ENCODE results near the gene INHBE.

INHBE gene

DNA sequence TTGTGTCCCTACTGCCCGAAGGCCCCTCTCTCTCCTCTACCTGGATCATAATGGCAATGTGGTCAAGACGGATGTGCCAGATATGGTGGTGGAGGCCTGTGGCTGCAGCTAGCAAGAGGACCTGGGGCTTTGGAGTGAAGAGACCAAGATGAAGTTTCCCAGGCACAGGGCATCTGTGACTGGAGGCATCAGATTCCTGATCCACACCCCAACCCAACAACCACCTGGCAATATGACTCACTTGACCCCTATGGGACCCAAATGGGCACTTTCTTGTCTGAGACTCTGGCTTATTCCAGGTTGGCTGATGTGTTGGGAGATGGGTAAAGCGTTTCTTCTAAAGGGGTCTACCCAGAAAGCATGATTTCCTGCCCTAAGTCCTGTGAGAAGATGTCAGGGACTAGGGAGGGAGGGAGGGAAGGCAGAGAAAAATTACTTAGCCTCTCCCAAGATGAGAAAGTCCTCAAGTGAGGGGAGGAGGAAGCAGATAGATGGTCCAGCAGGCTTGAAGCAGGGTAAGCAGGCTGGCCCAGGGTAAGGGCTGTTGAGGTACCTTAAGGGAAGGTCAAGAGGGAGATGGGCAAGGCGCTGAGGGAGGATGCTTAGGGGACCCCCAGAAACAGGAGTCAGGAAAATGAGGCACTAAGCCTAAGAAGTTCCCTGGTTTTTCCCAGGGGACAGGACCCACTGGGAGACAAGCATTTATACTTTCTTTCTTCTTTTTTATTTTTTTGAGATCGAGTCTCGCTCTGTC lies 1.8 kb downstream of the INHBE start:
- Histone ChIP-seq H3K27me3 (ENCODE audit: control insufficient read depth in 1 of 2, insufficient read depth in 2 of 2, low read length in 2 of 2) (peaks cover 0 to 15% of the 10 kb centered on the region in 2 donors), H3K9ac (ENCODE audit: low read length) (no peak overlapping the region), H3K4me3 (ENCODE audit: low read depth in 1 of 2, low read length in 2 of 2) (no peak overlapping the region), H3K9me3 (ENCODE audit: low read length) (no peaks in the 10 kb centered on the region), H3K27ac (ENCODE audit: low read depth, low read length) (no peak overlapping the region), H3K4me1 (ENCODE audit: insufficient read depth, low read length) (peaks cover 27% of the 10 kb centered on the region), H3K36me3 (ENCODE audit: insufficient read depth, low read length) (no peaks in the 10 kb centered on the region)

DNA sequence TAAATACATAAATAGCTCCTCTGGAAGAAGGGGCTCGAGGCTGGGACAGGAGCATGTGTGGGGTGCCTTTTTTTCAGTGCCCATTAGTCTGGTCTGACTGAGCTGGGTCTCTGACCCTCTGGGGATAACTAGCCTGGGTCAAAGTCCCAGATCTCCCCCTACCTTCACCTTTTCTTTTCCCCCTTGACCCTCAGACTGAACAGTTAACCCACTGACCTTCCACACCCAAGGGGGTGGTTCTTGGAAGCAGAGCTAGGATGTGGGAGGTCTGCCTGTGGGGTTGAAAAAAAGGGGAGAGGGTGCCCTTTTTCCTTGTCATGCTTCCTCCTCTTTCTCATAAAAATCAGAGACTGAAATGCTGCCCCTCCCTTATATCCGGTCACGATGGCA lies 3.6 kb downstream of the INHBE start:
- peak overlapping the region; percentile 71 for H3K9ac ChIP-seq (ENCODE audit: low read length)
- H3K27ac ChIP-seq (ENCODE audit: low read depth, low read length), result no peak overlapping the region
- peak overlapping the region in 1 of 2 donors; percentile 96 for H3K4me3 ChIP-seq (ENCODE audit: low read depth in 1 of 2, low read length in 2 of 2)
- no peaks in the 10 kb centered on the region for H3K9me3 ChIP-seq (ENCODE audit: low read length)
- H3K4me1 ChIP-seq (ENCODE audit: insufficient read depth, low read length), result peaks cover 22% of the 10 kb centered on the region
- no peaks in the 10 kb centered on the region for H3K36me3 ChIP-seq (ENCODE audit: insufficient read depth, low read length)
- H3K27me3 ChIP-seq (ENCODE audit: control insufficient read depth in 1 of 2, insufficient read depth in 2 of 2, low read length in 2 of 2), result peaks cover 0 to 15% of the 10 kb centered on the region in 2 donors

DNA sequence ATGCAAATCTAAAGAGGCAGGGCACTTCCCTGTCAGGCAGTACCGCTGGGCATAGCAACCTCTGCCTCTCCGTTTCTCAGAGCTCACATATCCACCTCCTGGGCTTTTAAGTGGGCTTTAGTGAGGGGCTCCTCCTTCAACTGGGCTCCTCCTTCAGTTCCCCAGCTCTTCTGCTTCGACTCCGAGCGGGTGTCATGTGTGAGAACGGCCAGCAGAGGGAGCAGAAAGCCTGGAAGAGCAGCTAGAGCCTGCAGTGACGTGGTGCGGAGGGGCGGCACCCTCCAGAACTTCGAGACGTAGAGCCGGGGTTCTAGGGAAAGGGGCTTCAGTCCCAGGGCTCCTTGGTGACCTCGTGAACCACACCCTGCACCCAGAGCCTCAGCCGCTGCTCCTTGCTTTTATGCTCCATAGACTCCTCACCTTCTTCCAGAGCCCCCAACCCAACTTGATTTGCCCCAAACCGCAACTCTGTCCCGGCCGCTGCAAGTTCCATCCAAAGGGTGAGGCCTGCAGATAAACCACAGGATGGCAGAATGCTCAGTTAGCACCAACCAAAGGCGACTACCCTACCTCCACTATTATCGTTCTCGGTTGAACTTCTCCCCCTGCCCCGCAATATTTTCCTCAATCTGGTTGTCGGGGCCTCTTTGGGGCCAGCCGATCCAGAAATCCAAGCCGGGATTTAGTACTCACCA lies 4.1 kb downstream of the INHBE start:
- Histone ChIP-seq H3K36me3 (ENCODE audit: insufficient read depth, low read length) (no peaks in the 10 kb centered on the region), H3K9ac (ENCODE audit: low read length) (peak overlapping the region; percentile 71), H3K27ac (ENCODE audit: low read depth, low read length) (peak overlapping the region; percentile 35), H3K9me3 (ENCODE audit: low read length) (no peaks in the 10 kb centered on the region), H3K27me3 (ENCODE audit: control insufficient read depth in 1 of 2, insufficient read depth in 2 of 2, low read length in 2 of 2) (peaks cover 0 to 15% of the 10 kb centered on the region in 2 donors), H3K4me1 (ENCODE audit: insufficient read depth, low read length) (peaks cover 22% of the 10 kb centered on the region), H3K4me3 (ENCODE audit: low read depth in 1 of 2, low read length in 2 of 2) (peak overlapping the region; percentile 48 to 96)

DNA sequence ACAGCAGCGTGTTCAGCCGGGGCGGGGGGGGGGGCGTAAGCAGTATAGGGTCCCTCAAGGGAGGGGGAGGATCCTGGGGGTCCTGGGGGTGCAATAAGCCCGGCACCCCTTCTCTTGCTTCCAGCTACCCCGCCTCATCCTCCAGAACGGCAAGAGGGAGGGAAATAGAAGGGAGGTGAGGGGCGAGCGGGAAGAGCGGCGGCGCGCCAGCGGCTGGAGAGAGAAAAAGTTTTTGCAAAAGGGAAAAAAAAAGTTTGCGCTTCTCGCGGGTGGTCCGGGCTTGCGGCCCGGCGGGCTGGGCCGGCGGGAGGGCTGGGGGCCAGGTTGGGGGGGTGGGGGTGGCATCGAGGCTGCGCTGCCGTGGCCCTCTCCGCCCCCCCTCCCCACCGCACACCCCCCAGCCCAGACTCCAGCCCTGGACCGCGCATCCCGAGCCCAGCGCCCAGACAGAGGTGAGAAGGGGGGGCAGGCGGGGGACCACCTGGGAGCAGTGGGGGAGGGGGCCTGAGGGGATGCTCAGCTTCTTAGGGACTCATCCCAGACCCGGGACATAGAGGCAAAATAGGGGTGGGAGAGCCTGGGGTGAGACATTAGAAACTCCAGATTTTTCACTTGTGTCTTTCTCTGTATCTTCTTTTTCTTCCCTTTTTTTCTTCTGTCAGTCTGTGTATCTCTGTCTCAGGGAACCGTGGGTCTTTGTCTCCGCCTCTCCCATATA lies 4.8 kb downstream of the INHBE start, which contains the start of gene GLI1:
GLI1 (plus strand) TSS at position 36 of the 718 bp plus-strand sequence. CDS start 3,907 bp downstream, outside the sequence.
- Histone ChIP-seq H3K4me3 (ENCODE audit: low read depth in 1 of 2, low read length in 2 of 2) (peak within 1 kb of the TSS; percentile 48 to 96), H3K27me3 (ENCODE audit: control insufficient read depth in 1 of 2, insufficient read depth in 2 of 2, low read length in 2 of 2) (peaks cover 0 to 15% of the 10 kb centered on the region in 2 donors), H3K9me3 (ENCODE audit: low read length) (no peaks in the 10 kb centered on the region), H3K27ac (ENCODE audit: low read depth, low read length) (peak within 1 kb of the TSS; percentile 35), H3K36me3 (ENCODE audit: insufficient read depth, low read length) (no peaks in the 10 kb centered on the region), H3K4me1 (ENCODE audit: insufficient read depth, low read length) (peaks cover 22% of the 10 kb centered on the region), H3K9ac (ENCODE audit: low read length) (peak within 1 kb of the TSS; percentile 71)

DNA sequence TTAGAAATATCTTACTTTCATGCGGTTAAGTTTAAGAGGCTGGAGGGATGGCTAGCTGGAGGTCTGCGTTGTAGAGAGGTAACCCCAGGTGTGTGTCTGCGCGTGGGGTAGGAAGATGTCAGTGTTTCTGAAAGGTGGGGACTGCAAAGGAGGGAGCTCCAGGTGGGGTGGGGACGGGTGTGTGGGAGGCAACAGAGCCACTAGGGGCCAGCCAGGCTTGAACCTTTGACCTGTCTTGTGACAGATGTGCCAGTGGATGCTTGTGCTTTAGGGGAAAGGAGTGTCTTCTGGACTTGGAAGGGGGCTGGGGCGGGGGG lies 5.3 kb downstream of the INHBE start:
- Histone ChIP-seq H3K4me1 (ENCODE audit: insufficient read depth, low read length) (peaks cover 22% of the 10 kb centered on the region), H3K27ac (ENCODE audit: low read depth, low read length) (no peak overlapping the region), H3K36me3 (ENCODE audit: insufficient read depth, low read length) (no peaks in the 10 kb centered on the region), H3K9ac (ENCODE audit: low read length) (no peak overlapping the region), H3K27me3 (ENCODE audit: control insufficient read depth in 1 of 2, insufficient read depth in 2 of 2, low read length in 2 of 2) (peaks cover 0 to 15% of the 10 kb centered on the region in 2 donors), H3K9me3 (ENCODE audit: low read length) (no peaks in the 10 kb centered on the region), H3K4me3 (ENCODE audit: low read depth in 1 of 2, low read length in 2 of 2) (peak overlapping the region; percentile 43 to 48)

DNA sequence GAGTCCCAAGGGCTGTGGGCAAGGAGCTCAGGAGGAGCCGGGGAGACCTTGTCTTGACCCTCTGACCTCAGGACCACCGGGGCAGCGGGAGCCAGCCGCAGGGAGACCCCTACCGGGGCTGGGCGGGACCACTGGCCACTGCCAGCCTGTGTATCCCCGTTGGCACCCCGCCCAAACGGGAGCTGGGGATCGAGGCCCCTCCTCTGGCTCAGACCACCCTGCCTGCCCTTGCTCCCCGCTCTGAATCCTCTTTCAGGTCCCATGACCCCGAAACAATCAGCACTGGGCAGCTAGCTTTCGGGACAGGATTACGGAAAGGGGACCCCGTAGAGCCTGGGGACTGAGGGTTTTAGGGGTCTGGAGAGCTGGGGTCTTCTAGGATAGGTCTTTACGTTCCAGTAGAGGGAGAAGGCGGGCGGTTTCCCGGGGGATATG lies 5.8 kb downstream of the INHBE start:
- no peak overlapping the region for H3K27ac ChIP-seq (ENCODE audit: low read depth, low read length)
- H3K36me3 ChIP-seq (ENCODE audit: insufficient read depth, low read length), result no peaks in the 10 kb centered on the region
- no peaks in the 10 kb centered on the region for H3K9me3 ChIP-seq (ENCODE audit: low read length)
- H3K4me1 ChIP-seq (ENCODE audit: insufficient read depth, low read length), result peaks cover 22% of the 10 kb centered on the region
- no peak overlapping the region for H3K9ac ChIP-seq (ENCODE audit: low read length)
- peak overlapping the region; percentile 74 to 76 for H3K4me3 ChIP-seq (ENCODE audit: low read depth in 1 of 2, low read length in 2 of 2)
- peaks cover 0 to 15% of the 10 kb centered on the region in 2 donors for H3K27me3 ChIP-seq (ENCODE audit: control insufficient read depth in 1 of 2, insufficient read depth in 2 of 2, low read length in 2 of 2)

DNA sequence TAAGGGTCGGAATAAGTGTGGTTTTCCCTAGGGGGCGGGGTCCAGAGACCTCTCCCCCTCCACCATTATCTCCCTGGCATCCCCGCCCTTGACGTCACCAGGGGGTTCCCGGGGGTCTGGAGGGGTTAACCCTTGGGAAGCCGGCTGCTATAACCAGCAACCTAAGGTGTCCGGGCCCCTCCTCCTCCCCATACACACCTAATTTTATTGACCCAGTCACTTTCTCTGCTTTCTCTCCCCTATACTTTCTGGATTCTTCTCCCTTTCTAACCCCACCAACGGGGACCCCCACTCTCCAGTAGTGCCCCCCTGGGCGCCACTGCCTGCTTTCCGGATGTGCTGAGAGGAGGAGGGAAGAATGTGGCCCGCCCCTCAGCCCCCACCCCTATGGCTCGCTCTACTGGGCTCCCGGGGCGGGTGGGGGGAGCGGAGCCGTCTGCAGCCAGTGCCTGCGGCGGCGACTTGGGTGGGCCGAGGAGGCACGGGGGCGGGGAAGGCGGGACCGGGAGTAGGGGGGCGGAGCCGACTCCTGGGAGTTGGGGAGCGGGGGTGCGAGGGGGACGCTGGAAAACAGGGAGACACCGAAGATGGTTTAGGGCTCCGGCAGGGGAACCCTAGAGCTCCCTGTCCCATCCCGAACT lies 6.3 kb downstream of the INHBE start:
- Histone ChIP-seq H3K27ac (ENCODE audit: low read depth, low read length) (peak overlapping the region; percentile 63), H3K9ac (ENCODE audit: low read length) (peak overlapping the region; percentile 19), H3K27me3 (ENCODE audit: control insufficient read depth in 1 of 2, insufficient read depth in 2 of 2, low read length in 2 of 2) (peaks cover 0 to 15% of the 10 kb centered on the region in 2 donors), H3K4me1 (ENCODE audit: insufficient read depth, low read length) (peaks cover 22% of the 10 kb centered on the region), H3K4me3 (ENCODE audit: low read depth in 1 of 2, low read length in 2 of 2) (peak overlapping the region; percentile 74 to 76), H3K36me3 (ENCODE audit: insufficient read depth, low read length) (no peaks in the 10 kb centered on the region), H3K9me3 (ENCODE audit: low read length) (no peaks in the 10 kb centered on the region)

DNA sequence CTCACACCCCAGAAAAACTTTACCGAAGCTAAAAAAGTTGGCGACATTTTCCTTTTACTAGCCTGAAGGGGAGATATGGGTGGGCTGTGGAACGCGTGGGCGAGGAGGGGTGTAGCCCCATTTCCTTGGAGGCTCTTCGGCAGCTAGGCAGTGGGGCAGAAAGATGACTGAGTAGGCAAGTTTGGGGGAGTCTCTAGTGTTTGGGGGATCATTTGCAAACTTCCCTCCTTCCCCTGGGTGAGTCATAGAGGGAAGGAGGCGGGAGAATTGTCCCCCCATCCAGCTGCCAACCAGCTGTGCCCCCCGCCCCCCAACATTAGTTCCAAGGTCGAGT lies 6.8 kb downstream of the INHBE start:
- Histone ChIP-seq H3K4me1 (ENCODE audit: insufficient read depth, low read length) (peaks cover 22% of the 10 kb centered on the region), H3K9me3 (ENCODE audit: low read length) (no peaks in the 10 kb centered on the region), H3K9ac (ENCODE audit: low read length) (peak overlapping the region; percentile 19), H3K36me3 (ENCODE audit: insufficient read depth, low read length) (no peaks in the 10 kb centered on the region), H3K27me3 (ENCODE audit: control insufficient read depth in 1 of 2, insufficient read depth in 2 of 2, low read length in 2 of 2) (peaks cover 0 to 15% of the 10 kb centered on the region in 2 donors), H3K4me3 (ENCODE audit: low read depth in 1 of 2, low read length in 2 of 2) (peak overlapping the region; percentile 74 to 76), H3K27ac (ENCODE audit: low read depth, low read length) (peak overlapping the region; percentile 63)

DNA sequence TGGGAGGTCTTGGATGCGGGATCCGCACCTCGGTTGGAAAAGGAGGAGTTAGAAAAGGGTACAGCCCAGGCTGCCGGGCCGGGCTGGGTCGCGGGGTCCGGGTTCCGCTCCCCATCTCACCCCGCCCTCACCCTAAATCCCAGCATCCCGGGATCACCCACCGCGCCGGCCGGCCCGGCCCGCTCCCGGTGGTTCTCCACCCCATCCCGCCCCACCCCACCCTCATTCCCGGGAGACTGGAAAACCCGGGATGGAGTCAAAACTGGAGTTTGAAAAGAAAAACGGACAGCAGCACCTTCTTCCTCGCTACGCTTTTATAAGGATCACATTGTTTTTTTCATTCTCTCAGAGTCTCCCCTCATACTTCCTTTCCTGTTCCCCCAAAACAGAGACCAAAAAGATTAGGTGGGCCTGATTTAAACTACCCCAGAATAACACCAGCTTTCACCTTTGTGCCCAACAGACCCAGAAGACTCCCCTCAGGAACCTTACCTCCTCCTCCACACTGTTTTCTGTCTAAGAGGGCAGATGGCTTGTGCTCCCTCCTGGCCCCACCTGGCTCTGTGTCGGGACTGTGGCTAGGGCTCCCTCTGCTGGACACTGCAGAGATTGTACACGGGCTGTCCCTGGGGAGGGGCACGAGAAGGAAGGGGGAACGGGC lies 7.3 kb downstream of the INHBE start:
- H3K4me3 ChIP-seq (ENCODE audit: low read depth in 1 of 2, low read length in 2 of 2), result peak overlapping the region; percentile 74 to 76
- H3K36me3 ChIP-seq (ENCODE audit: insufficient read depth, low read length), result no peaks in the 10 kb centered on the region
- peak overlapping the region; percentile 67 for H3K9ac ChIP-seq (ENCODE audit: low read length)
- peaks cover 22% of the 10 kb centered on the region for H3K4me1 ChIP-seq (ENCODE audit: insufficient read depth, low read length)
- H3K27ac ChIP-seq (ENCODE audit: low read depth, low read length), result peak overlapping the region; percentile 79
- H3K27me3 ChIP-seq (ENCODE audit: control insufficient read depth in 1 of 2, insufficient read depth in 2 of 2, low read length in 2 of 2), result peaks cover 0 to 15% of the 10 kb centered on the region in 2 donors
- H3K9me3 ChIP-seq (ENCODE audit: low read length), result no peaks in the 10 kb centered on the region

DNA sequence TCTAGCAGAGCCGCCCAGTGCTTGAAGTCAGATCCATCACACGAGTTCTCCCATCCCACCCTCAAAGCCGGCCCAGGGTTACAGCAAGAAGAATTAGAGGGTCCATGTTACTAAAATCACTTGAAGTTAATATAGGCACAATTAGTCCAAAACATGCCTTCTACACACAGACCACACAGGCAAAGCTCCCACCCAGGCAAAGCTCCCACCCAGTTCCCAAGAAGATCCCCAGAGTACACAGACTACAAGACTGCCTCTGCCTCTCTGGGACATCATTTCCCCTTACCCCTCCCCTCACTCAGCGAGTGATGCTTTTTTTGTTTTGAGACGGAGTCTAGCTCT lies 7.8 kb downstream of the INHBE start:
- Histone ChIP-seq H3K4me1 (ENCODE audit: insufficient read depth, low read length) (peaks cover 22% of the 10 kb centered on the region), H3K9me3 (ENCODE audit: low read length) (no peaks in the 10 kb centered on the region), H3K27ac (ENCODE audit: low read depth, low read length) (peak overlapping the region; percentile 79), H3K36me3 (ENCODE audit: insufficient read depth, low read length) (no peaks in the 10 kb centered on the region), H3K4me3 (ENCODE audit: low read depth in 1 of 2, low read length in 2 of 2) (peak overlapping the region; percentile 74 to 76), H3K27me3 (ENCODE audit: control insufficient read depth in 1 of 2, insufficient read depth in 2 of 2, low read length in 2 of 2) (peaks cover 0 to 15% of the 10 kb centered on the region in 2 donors), H3K9ac (ENCODE audit: low read length) (peak overlapping the region; percentile 67)

Data from muscle layer of colon (tissue), 2 donors.